Bronchial epithelial cell (primary cell): ENCODE measurements around the gene DENND1A. TPM values are rescaled to one million over a fixed set of nuclear protein-coding genes. Genes with fewer than 3 reads are reported as not detected.
"Not testable (repeated sequence)": the region's sequence is repeated elsewhere in the genome, so short reads cannot be mapped to it uniquely, and the experiment has no call there.

ENCODE experiments used
- DNase-seq: peaks from one replicate; pipeline ENCODE4 v3.0.0-alpha.2; 2010; ENCODE audit warnings: low read depth
- FAIRE-seq: peaks from 2 replicates; lab custom pipeline; 2011; peaks lifted over from hg19 to GRCh38; lab: Jason Lieb, UNC
- H3K27me3 ChIP-seq: 2 replicates; pipeline ENCODE4 v1.5.1; 2011; ENCODE audit warnings: low read length; ENCODE audit not compliant: control insufficient read depth, insufficient read depth
- H3K36me3 ChIP-seq: 2 replicates; pipeline ENCODE4 v1.5.1; 2011; ENCODE audit warnings: low read length; ENCODE audit not compliant: control insufficient read depth, insufficient read depth
- H3K4me3 ChIP-seq: 2 replicates; pipeline ENCODE4 v1.5.1; 2011; ENCODE audit warnings: mild to moderate bottlenecking, low read depth, low read length, control low read depth
- CTCF ChIP-seq: IDR thresholded peaks from 2 replicates; pipeline ENCODE4 v1.5.1; 2011; ENCODE audit warnings: mild to moderate bottlenecking, moderate library complexity, low read length, control low read depth, inconsistent platforms; ENCODE audit not compliant: insufficient read depth, severe bottlenecking
- total RNA-seq: library from RNA; depleted of rRNA; stranded (reverse); fragments of >200 nt; gene quantifications from 2 replicates; pipeline ENCODE4 v1.2.1, GENCODE V29; 2014

Gene DENND1A
- total RNA-seq, 1 donor from 2014 or later = 6.1 TPM

DNA sequence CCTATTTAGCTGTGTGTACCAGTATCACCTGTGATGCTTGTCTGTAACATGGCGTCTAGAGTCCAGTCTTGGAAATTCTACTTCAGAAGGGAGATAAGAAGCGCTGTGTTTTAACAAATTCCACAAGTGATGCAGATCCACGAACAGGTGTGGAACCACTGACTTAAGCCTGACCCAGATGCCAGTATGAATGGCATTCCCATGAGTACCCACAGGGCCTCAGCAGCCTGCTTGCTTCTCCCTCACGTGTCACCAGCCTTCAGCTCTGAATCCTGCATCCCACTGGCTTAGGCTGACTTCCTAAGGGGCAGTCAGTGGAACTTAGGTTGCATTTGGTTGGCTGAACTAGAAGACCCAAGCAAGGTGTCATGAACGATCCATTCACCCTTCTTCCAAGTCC, 8.5 kb upstream of the DENND1A start:
- Histone ChIP-seq H3K27me3 (no peaks in the 10 kb centered on the region), H3K4me3 (no peak overlapping the region), H3K36me3 (no peaks in the 10 kb centered on the region)
- FAIRE-seq (no peak), DNase-seq (no peak)
- no peak for TF ChIP-seq CTCF

- not testable (repeated sequence) for H3K27me3 ChIP-seq, FAIRE-seq, H3K4me3 ChIP-seq, H3K36me3 ChIP-seq, DNase-seq
These were observed 6.6 kb upstream of the DENND1A start for GRCh38 chr9:123936575-123936974.

GRCh38 chr9:123933440-123934212, 3.7 kb upstream of the DENND1A start:
- H3K27me3 ChIP-seq = no peaks in the 10 kb centered on the region
- DNase-seq (peak; percentile 81), FAIRE-seq (no peak)
- no peaks in the 10 kb centered on the region for H3K36me3 ChIP-seq
- H3K4me3 ChIP-seq = no peak overlapping the region
- TF ChIP-seq CTCF = no peak

DNA sequence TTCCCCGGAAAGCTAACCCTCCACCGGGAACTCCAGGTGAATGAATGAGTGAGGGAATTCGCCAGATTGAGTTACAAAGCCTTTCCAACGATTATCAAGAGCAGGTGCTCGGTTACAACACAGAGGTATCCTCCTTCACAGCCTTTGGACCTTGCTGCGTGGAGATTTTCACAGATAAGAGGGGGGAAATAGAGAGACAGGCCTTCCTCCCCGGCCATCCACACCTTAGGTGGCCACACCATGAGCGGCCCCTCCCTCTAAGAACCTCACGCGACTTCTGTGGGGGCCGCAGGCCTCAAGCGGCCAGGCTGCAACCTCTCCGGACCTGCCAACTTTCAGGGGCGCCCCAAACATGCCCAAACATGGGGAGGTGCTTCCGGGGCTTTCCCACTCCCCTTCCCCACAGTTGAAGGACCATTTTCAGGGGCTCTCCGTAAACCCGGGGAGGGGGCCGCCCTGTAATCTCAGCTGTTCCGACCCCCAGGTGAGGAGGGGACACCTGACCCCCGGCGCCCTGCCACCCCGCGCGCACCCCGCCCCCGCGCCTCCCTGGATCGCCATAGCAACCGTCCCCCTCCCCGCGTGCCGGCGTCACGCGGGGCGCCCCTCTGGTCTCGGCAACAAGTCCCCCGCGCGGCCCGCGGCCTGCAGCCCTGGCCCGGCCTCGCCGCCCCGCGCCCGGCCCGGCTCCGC, 603 bp downstream of the DENND1A start:
- no peaks in the 10 kb centered on the region for H3K27me3 ChIP-seq
- DNase-seq (peak; percentile 14), FAIRE-seq (no peak)
- TF ChIP-seq CTCF = no peak
- no peaks in the 10 kb centered on the region for H3K36me3 ChIP-seq
- H3K4me3 ChIP-seq = peak overlapping the region; percentile 54

GRCh38 chr9:123928533-123929176, 1.3 kb downstream of the DENND1A start:
- DNase-seq = peak; percentile 12
- no peak for FAIRE-seq
- Histone ChIP-seq H3K27me3 (no peaks in the 10 kb centered on the region), H3K4me3 (peak overlapping the region; percentile 54), H3K36me3 (no peaks in the 10 kb centered on the region)
- no peak for TF ChIP-seq CTCF
